ENCODE measurements around the gene FBP2. TPM values are rescaled to one million over a fixed set of nuclear protein-coding genes. Genes with fewer than 3 reads are reported as not detected.

Gene FBP2
- total RNA-seq, 4 donors from 2014 or later: not detected

DNA sequence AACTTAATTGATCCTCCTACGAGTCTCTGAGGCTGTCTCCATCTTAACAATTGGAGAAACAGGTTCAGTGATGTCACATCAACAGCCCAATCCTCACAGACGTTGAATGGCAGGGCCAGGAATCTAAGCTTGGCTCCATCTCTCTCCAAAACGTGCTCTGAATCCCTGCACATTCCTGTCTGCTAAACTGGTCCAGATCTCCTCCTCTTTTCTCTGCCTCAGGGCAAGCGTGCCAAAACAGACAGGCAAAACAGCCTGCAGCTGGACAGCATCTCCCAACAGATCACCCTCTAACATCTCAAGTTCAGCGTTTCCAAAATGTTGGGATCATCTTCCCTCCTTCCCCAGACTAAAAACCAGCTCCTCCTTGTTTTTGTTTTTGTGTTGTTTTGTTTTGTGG lies 39.1 kb upstream of the FBP2 start:
- DNase-seq (ENCODE audit: low spot score) (no peak), ATAC-seq (ENCODE audit: low FRiP score) (no peak)
- no peak for TF ChIP-seq CTCF (IDR thresholded peaks at IDR 0.05)

GRCh38 chr9:94631599-94631998 lies 38.0 kb upstream of the FBP2 start:
- no peak for TF ChIP-seq CTCF (IDR thresholded peaks at IDR 0.05)
- ATAC-seq (ENCODE audit: low FRiP score) (no peak), DNase-seq (ENCODE audit: low spot score) (no peak)

DNA sequence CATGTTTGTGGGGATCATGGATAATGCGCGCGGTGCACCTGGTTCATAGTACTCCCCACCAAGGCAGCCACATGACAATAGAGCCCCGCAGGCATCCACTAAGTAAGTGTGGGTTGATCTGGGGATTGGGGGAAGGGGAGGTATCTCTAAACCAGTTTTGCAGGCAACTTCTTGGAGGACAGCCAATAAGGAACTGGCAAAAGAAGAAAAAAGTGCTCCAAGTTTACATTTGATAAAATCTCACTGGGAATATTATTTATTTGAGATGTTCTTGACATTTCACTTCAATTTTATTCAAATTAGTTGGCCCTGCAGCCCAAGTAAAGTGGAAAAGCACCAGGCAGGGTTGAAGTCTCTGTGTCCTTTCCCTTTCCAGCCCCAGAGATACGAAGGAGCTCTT lies 37.2 kb upstream of the FBP2 start:
- ATAC-seq (ENCODE audit: low FRiP score) (no peak), DNase-seq (ENCODE audit: low spot score) (no peak)
- no peak for TF ChIP-seq CTCF (IDR thresholded peaks at IDR 0.05)

DNA sequence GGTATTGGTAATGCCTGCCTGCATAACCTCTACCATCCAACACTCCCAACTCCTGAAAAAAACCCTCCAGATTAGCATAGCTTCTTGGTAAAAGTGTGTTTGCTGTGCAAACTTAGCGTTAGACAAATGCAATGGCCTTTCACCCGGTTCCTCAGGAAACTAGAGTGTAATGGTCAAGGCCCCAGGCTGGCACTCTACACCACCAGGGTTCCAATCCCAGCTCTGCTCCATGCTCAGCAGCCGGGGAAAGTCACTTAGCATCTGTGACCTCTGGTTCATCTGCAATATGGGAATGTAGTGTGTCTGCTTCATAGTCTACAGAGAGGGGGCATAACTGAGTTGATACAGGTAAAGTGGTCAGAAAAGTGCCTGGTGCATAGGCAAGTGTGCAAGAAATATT lies 36.7 kb upstream of the FBP2 start:
- DNase-seq (ENCODE audit: low spot score) (no peak), ATAC-seq (ENCODE audit: low FRiP score) (no peak)
- no peak for TF ChIP-seq CTCF (IDR thresholded peaks at IDR 0.05)

DNA sequence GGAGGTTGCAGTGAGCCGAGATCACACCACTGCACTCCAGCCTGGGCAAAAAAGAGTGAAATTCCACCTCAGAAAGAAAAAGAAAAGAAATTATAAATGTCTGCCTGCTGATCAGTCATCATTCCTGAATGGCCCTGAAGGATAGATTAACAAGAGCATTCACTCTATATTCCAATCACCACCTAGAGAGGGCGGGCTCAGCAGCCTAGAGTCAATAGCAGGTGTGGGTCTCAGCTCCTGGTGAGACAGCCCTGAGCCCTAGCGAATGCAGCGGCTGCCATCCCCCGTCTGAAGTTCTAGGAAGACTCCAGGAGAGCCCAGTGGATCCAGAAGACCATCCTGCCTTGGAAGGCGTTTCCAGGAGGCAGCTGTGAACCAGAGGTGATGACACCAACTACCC lies 33.7 kb upstream of the FBP2 start:
- no peak for TF ChIP-seq CTCF (IDR thresholded peaks at IDR 0.05)
- no peak for DNase-seq (ENCODE audit: low spot score)
- ATAC-seq (ENCODE audit: low FRiP score): no peak

DNA sequence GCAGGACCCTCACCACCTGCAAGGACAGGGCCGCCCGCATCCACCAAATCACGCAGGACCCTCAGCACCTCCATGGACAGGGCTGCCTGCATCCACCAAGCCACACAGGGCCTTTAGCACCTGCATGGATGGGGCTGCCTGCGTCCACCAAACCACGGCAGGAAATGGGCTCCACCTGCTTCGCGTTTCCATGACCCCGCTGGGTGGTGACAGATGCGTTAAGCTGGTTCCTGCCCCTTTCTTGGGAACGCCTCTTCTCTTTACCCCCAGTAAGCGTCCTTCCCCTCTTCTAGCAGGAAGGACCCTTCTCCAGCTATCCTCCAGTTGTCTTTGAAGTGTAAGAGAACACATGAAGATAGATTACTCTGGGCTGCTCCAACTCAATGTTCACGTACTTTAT lies 32.2 kb upstream of the FBP2 start:
- ATAC-seq (ENCODE audit: low FRiP score) (no peak), DNase-seq (ENCODE audit: low spot score) (no peak)
- no peak for TF ChIP-seq CTCF (IDR thresholded peaks at IDR 0.05)

GRCh38 chr9:94624629-94625028 lies 31.0 kb upstream of the FBP2 start:
- DNase-seq (ENCODE audit: low spot score) (no peak), ATAC-seq (ENCODE audit: low FRiP score) (no peak)
- TF ChIP-seq CTCF (IDR thresholded peaks at IDR 0.05): no peak

Data from omental fat pad (tissue), 4 donors.